B cell (primary cell): Measurements from ENCODE around the gene HIRA.

Source experiments
- EZH2 ChIP-seq: IDR thresholded peaks from 2 replicates; pipeline ENCODE4 v1.6.1; 2012; ENCODE audit warnings: borderline replicate concordance, low read depth, mild to moderate bottlenecking, moderate library complexity, low read length; ENCODE audit not compliant: insufficient read depth, poor library complexity, severe bottlenecking
- TF ChIP-seq, protein P1 (sequence below): fragments of 200-600 bp; IDR thresholded peaks from one replicate; pipeline ENCODE4 v1.8.0; 2022; ENCODE audit warnings: antibody characterized with exemption, mild to moderate bottlenecking

DNA sequence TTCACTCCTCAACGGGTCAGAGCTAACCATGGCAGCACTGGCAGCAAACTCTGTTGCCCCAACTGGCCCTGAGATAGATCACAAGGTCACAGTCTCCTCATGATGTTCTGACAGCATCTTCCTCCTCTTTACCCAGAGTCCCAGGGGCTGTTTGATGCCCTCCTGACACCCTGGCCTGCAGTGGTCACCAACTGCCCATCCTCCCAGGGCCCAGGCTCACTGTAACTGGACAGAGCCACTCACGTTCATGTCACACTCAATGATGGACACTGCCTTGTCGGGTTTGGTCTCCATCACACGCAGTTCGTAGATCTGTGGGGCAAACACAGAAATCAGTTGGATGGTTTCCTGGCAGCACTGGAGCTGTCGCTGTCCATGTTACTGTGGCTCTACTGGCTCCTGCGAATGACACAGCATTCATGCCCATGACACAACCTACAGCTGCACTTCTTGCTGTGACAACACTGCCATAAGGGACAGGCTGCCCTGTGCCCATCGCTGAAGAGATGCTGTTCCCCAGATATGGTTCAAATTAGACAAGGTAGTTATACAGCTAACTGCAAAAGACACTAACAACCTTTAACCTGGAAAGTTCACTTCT is 26.4 kb upstream of the HIRA start:
- TF ChIP-seq, protein P1, sequence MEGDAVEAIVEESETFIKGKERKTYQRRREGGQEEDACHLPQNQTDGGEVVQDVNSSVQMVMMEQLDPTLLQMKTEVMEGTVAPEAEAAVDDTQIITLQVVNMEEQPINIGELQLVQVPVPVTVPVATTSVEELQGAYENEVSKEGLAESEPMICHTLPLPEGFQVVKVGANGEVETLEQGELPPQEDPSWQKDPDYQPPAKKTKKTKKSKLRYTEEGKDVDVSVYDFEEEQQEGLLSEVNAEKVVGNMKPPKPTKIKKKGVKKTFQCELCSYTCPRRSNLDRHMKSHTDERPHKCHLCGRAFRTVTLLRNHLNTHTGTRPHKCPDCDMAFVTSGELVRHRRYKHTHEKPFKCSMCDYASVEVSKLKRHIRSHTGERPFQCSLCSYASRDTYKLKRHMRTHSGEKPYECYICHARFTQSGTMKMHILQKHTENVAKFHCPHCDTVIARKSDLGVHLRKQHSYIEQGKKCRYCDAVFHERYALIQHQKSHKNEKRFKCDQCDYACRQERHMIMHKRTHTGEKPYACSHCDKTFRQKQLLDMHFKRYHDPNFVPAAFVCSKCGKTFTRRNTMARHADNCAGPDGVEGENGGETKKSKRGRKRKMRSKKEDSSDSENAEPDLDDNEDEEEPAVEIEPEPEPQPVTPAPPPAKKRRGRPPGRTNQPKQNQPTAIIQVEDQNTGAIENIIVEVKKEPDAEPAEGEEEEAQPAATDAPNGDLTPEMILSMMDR = no peak
- TF ChIP-seq EZH2 = no peak
